ENCODE results near the gene KL.

KL gene

GRCh38 chr13:33006134-33006533 is 10.1 kb upstream of the KL start:
- no peak for DNase-seq

DNA sequence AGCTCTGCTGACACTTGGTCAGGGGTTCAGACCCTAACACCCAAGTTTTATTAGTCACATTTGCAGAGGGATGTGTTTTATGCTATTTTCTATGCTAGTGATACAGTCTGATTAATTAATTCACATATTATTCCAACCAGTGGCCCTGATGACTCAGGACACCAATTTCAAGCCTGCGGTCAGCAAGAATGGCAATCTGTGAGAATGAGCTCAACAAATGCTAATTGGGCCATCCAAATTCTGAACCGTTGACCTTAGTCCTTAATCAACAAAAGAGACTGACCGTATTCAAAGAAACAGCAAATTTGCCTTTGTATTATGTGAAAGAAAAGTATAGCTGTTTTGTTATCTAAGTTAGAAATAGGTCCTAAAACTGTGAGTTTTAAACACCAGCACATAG is 9.6 kb upstream of the KL start:
- no peak for DNase-seq

DNA sequence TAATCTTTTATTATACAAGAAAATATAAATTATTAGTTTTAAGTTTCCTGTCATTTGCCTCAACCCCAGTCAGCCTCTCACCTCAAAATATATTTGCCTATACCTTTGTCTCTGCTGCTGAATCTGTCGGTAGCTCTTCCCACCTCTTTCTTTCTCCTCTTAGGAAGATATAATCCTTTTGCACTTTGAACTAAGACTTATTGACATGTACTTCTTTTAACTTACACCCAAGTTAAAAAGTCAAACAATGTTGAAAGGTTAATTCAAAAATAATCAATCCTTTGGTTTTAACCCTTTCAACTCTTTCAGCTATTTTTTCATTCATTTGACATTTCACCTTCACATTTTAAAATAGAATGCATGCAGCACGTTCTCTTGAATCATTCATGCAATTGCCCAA is 9.0 kb upstream of the KL start:
- DNase-seq, result no peak

DNA sequence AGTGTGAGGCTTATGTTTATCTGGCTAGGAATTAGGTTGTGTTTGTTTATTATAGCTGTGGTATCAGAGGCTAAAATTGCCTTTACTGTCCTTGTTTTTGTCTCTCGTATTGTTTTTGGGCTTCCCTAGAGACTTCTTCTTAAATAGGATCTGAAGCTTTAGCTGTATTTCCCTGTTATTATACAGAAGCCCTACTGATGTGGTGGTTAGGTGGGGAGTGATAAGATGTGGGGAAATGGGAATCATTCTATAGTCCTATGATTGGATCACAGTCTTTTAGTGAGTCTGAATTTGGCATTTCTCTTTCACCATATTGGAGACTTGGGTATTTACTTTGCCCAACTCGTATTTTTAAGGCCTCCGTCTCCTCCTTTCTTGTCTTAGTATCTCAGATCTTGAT is 8.3 kb upstream of the KL start:
- DNase-seq, result no peak

DNA sequence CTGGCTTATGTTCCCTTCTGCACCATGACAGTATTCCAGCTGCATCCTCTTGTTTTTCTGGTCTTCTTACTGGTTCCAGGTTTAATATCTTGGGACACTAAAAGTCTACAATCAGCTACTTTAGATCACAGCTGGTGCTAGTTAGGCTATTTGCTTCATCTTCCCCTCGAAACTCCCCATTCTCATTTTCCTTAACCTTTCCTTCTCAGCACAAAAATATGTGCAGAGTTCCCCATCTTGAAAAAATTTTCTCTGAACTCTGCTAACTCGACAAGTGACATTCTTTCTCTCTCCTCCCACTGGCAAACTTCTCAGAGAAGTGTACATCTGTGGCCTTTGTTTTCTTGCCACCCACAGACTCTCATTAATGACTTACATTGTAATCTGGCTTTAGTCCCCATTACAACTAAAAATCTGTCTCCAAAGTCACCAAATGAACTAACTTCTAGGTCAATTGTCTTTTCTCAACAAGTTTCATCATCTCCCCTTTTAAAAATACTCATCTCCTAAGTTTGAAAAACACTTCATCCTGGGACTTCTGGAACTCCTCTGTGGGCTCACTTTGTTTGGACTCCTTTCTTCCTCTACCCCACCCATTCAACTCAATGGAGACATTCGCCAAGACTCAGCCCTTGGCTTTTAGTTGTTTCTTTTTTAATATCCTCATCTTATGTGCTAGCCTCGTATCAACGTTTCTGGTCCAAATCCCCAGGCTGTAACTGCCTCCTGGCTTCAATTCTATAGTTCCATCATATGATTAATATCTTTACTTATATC is 7.1 kb upstream of the KL start:
- DNase-seq, result no peak

GRCh38 chr13:33011828-33012470 is 4.3 kb upstream of the KL start:
- no peak for DNase-seq

DNA sequence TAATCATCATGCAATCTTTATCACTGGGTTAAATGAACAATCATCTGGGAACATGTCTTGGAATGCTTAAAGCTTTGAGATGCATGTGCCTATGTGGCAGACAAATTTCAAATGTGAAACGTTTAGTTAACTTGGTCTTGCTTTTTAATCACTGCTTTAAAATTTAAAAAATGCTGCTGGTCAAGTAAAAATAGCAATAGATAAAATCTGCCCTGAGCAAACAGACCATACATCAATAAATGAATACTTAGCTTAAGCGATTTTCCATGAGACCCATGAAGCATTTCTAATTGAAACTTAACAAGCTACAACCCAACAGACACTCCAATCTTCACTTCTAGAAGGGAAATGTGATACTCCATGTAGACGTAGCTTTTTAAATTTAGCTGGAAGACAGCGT is 1.9 kb upstream of the KL start:
- DNase-seq, result no peak

DNA sequence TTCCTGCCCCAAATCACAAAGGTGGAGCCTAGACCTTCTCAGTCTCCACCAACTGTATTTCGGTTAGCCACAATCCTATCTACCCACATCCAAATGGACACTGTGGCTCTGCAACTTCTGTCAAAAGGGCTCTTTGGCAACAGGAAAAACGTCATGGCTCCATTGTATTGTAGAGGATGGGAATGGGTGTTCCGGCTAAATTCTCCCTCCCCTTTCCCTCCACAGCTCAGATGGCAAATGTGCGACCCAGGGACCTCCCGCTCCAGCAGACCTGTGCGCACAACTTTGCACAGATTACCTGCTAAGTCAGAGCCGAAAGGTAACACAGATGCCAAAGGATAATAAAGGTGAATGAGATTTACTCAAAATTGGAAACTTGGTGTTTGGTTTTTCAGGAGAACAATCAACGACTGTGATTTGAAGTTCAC is 968 bp upstream of the KL start:
- DNase-seq, result no peak

GRCh38 chr13:33015791-33016323 is 366 bp upstream of the KL start:
- no peak for DNase-seq

DNA sequence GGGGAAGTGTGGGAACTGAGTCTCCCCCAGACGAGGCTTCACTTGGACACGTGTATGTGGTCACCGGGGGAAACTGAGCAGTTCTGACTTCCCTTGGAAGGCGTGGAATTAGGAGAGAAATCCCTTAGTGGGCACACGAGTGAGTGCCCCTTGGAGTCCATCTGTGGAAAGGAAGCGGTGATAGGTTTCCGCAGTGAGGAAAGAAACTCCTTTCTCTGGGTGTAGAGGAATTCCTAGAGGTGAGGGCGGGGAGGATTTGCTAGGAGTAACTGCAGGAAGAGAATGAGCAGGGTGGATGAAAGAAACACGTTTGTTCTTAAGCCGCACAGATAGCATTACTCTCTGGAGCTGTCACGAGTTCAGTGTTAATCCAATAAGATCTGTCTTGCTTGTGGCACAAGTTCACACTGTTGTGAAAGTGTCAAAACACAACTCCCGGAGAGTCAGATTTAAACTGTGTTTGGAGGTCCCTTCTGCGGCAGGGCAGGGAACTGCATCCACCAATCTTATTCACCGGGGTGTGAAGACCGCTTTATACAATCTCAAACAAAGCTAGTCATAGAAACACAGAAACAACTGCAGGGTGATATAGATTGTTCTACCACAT is 1.2 kb downstream of the KL start:
- DNase-seq, result no peak

- no peak for DNase-seq
Observed at GRCh38 chr13:33018886-33019285, 2.7 kb downstream of the KL start.

GRCh38 chr13:33022986-33023385 is 6.8 kb downstream of the KL start:
- DNase-seq, result no peak

GRCh38 chr13:33025220-33025744 is 9.1 kb downstream of the KL start:
- DNase-seq, result no peak

GRCh38 chr13:33026489-33027152 is 10.4 kb downstream of the KL start:
- DNase-seq, result no peak

DNA sequence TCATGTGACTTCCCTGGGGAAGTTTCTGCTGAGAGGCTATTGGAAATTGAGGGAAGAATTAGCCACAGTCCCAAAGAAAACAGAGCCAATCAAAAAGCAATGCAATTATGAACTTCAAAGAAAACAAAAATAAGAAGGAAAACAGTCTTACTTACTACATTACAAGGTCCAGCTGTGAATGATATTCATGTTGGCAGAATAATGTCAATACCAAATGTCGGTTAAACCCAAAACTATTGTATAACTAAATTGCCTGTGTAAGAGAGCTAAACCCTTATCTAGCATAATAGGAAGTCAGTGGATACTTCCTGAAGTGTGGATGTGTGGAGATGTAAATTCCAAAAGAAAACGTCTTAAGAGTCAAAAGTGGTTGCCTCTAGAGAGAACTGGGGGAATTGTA is 12.4 kb downstream of the KL start:
- DNase-seq, result no peak

DNA sequence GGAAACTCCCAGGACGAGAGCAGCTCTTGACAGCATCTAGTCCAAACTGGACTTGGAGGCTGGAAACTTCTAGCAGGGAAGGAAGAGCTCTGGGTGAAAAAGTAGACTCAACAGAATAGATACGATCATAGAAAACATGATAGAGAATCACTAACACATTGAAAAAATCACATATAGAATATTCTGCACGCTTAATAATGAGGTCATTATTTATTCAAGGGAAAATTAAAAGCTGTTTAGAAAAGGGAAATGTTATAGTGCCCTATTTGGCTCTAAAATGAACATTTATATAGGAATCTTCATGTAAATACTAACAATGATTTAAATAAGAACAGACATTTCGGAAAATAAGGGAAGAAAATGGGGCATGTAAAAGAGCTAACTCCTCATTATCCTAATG is 15.1 kb downstream of the KL start:
- DNase-seq, result no peak

GRCh38 chr13:33032037-33032625 is 15.9 kb downstream of the KL start:
- DNase-seq, result no peak

- no peak for DNase-seq
Observed at GRCh38 chr13:33033051-33033812, 17.0 kb downstream of the KL start.

GRCh38 chr13:33033986-33034385 is 17.8 kb downstream of the KL start:
- DNase-seq, result no peak

- DNase-seq, result no peak
Observed at GRCh38 chr13:33034882-33035520, 18.8 kb downstream of the KL start.

GRCh38 chr13:33037673-33038072 is 21.4 kb downstream of the KL start:
- DNase-seq, result no peak

GRCh38 chr13:33040090-33040489 is 23.9 kb downstream of the KL start:
- DNase-seq, result no peak

Measured in 8988T (cell line).